Measurements from ENCODE around the gene TRIM28. TPM values are rescaled to one million over a fixed set of nuclear protein-coding genes. Genes with fewer than 3 reads are reported as not detected.

TRIM28 gene
- total RNA-seq, 1 donor from 2014 or later, result 454 TPM

DNA sequence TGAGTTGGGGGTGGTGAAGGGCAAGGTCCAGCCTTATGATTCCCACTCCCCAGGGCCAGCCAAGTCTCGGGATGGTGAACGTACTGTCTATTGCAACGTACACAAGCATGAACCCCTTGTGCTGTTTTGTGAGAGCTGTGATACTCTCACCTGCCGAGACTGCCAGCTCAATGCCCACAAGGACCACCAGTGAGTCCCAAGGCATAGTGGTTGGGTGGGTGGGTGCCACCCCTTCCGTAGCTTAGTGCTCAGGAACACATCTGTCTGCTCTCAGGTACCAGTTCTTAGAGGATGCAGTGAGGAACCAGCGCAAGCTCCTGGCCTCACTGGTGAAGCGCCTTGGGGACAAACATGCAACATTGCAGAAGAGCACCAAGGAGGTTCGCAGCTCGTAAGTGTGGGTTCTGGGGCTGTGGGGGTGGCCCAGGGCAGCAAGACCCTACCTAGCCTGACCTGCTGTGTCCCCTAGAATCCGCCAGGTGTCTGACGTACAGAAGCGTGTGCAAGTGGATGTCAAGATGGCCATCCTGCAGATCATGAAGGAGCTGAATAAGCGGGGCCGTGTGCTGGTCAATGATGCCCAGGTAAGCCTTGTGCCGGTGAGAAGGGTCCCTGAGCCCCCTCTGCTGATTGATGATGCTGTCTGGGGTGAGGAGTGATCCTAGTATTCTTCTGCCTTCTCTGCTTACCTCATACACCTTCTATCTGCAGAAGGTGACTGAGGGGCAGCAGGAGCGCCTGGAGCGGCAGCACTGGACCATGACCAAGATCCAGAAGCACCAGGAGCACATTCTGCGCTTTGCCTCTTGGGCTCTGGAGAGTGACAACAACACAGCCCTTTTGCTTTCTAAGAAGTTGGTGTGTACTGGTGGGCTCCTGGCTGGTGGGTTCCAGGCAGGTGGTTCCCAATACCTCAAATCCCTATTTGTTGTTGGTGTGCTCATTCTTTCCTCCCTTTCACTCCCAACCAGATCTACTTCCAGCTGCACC lies 3.8 kb downstream of the TRIM28 start:
- TF ChIP-seq, protein P1, sequence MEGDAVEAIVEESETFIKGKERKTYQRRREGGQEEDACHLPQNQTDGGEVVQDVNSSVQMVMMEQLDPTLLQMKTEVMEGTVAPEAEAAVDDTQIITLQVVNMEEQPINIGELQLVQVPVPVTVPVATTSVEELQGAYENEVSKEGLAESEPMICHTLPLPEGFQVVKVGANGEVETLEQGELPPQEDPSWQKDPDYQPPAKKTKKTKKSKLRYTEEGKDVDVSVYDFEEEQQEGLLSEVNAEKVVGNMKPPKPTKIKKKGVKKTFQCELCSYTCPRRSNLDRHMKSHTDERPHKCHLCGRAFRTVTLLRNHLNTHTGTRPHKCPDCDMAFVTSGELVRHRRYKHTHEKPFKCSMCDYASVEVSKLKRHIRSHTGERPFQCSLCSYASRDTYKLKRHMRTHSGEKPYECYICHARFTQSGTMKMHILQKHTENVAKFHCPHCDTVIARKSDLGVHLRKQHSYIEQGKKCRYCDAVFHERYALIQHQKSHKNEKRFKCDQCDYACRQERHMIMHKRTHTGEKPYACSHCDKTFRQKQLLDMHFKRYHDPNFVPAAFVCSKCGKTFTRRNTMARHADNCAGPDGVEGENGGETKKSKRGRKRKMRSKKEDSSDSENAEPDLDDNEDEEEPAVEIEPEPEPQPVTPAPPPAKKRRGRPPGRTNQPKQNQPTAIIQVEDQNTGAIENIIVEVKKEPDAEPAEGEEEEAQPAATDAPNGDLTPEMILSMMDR (conservative IDR thresholded peaks at IDR 0.05; ENCODE audit: low read depth, low read length), result no peak
- H3K4me3 ChIP-seq (ENCODE audit: low read depth, low read length), result no peak overlapping the region
- DNase-seq (ENCODE audit: low read depth), result no peak

- H3K4me3 ChIP-seq (ENCODE audit: low read depth, low read length), result no peak overlapping the region
- DNase-seq (ENCODE audit: low read depth), result no peak
- TF ChIP-seq, protein P1 (conservative IDR thresholded peaks at IDR 0.05; ENCODE audit: low read depth, low read length), result no peak
These were observed 5.2 kb downstream of the TRIM28 start for GRCh38 chr19:58548859-58549663.

DNA sequence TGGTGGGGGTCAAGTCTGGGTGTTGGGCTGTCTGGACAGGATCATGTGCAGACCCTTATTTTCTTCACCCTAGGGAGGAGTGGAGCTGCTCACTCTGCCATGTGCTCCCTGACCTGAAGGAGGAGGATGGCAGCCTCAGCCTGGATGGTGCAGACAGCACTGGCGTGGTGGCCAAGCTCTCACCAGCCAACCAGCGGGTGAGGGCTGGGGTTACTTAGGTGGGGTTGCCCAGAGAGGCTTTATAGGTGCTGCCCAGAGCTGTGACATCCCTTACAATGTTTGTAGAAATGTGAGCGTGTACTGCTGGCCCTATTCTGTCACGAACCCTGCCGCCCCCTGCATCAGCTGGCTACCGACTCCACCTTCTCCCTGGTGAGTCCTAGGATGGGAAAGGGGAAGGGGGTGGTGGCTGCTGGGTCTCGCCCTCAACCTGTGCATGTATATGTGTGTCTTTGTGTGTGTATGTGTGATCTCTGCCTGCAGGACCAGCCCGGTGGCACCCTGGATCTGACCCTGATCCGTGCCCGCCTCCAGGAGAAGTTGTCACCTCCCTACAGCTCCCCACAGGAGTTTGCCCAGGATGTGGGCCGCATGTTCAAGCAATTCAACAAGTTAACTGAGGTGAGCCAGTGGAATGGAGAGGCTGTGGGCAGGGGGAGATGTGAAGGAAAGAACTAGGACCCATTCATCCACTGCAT lies 5.9 kb downstream of the TRIM28 start:
- no peak overlapping the region for H3K4me3 ChIP-seq (ENCODE audit: low read depth, low read length)
- DNase-seq (ENCODE audit: low read depth), result no peak
- TF ChIP-seq, protein P1 (conservative IDR thresholded peaks at IDR 0.05; ENCODE audit: low read depth, low read length), result no peak

GRCh38 chr19:58550362-58551122 lies 6.7 kb downstream of the TRIM28 start:
- no peak overlapping the region for H3K4me3 ChIP-seq (ENCODE audit: low read depth, low read length)
- TF ChIP-seq, protein P1 (conservative IDR thresholded peaks at IDR 0.05; ENCODE audit: low read depth, low read length), result no peak
- no peak for DNase-seq (ENCODE audit: low read depth)

- H3K4me3 ChIP-seq (ENCODE audit: low read depth, low read length), result no peak overlapping the region
- no peak for DNase-seq (ENCODE audit: low read depth)
- TF ChIP-seq, protein P1 (conservative IDR thresholded peaks at IDR 0.05; ENCODE audit: low read depth, low read length), result no peak
These were observed 7.2 kb downstream of the TRIM28 start for GRCh38 chr19:58551123-58551497.
